SU-DHL-6 (cell line): ENCODE measurements around the gene MYH4.

Source experiments
- CTCF ChIP-seq: fragments of 200-600 bp; sonication (generic); IDR thresholded peaks from one replicate; pipeline ENCODE4 v1.5.1; 2017; ENCODE audit warnings: antibody characterized with exemption, mild to moderate bottlenecking, low read length, moderate library complexity; ENCODE audit not compliant: insufficient read depth, poor library complexity, severe bottlenecking
- EZH2phosphoT487 ChIP-seq: fragments of 200-600 bp; sonication (generic), shearing (Covaris generic); conservative IDR thresholded peaks from 2 replicates; pipeline ENCODE4 v1.6.1; 2018; ENCODE audit warnings: mild to moderate bottlenecking, antibody characterized with exemption, low read length, moderate library complexity, mixed read lengths

- TF ChIP-seq CTCF, result no peak
- no peak for TF ChIP-seq EZH2phosphoT487
Observed at GRCh38 chr17:10518271-10519037, 49.1 kb upstream of the MYH4 start, which contains the start of gene MYH1.
